Measurements from ENCODE around the gene NCOA1.

DNA sequence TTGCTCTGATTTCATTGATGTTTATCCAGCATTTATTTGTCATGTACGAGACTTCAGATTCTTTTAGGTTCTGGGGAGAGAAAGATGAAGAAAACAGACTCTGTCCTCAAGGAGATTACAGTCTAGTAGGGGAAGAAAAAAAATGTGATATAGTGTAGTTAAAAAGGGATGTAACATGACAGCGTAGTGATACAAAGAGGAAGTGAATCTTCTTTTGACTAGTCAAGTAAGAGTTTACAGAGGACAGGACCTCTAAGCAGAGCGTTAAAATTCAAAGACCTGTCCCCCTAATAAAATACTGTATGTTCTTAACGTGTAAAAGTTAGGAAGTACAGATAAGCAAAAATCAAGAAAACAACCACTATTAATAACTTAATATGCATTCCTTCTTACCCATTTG is 47.7 kb downstream of the NCOA1 start:
- TF ChIP-seq, protein P1, sequence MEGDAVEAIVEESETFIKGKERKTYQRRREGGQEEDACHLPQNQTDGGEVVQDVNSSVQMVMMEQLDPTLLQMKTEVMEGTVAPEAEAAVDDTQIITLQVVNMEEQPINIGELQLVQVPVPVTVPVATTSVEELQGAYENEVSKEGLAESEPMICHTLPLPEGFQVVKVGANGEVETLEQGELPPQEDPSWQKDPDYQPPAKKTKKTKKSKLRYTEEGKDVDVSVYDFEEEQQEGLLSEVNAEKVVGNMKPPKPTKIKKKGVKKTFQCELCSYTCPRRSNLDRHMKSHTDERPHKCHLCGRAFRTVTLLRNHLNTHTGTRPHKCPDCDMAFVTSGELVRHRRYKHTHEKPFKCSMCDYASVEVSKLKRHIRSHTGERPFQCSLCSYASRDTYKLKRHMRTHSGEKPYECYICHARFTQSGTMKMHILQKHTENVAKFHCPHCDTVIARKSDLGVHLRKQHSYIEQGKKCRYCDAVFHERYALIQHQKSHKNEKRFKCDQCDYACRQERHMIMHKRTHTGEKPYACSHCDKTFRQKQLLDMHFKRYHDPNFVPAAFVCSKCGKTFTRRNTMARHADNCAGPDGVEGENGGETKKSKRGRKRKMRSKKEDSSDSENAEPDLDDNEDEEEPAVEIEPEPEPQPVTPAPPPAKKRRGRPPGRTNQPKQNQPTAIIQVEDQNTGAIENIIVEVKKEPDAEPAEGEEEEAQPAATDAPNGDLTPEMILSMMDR (IDR thresholded peaks at IDR 0.05) = no peak
- TF ChIP-seq POLR2A (IDR thresholded peaks at IDR 0.05) = no peak
- no peak for TF ChIP-seq POLR2AphosphoS5 (IDR thresholded peaks at IDR 0.05; ENCODE audit: insufficient read depth in 1 of 2, low read depth in 1 of 2)

All from vagina (tissue), 2 donors.